Measurements from ENCODE around the gene VSIG8.

- TF ChIP-seq CTCF (IDR thresholded peaks at IDR 0.05), result no peak
- TF ChIP-seq POLR2A (IDR thresholded peaks at IDR 0.05), result no peak
- TF ChIP-seq EP300 (IDR thresholded peaks at IDR 0.05), result no peak
- no peak for TF ChIP-seq POLR2AphosphoS5 (IDR thresholded peaks at IDR 0.05)
Measured at GRCh38 chr1:159851407-159851806, 11.1 kb downstream of the VSIG8 start.

Data from suprapubic skin (tissue), 4 donors.